Stomach (tissue), 9 donors: ENCODE data around the gene ETV6. TPM values are rescaled to one million over a fixed set of nuclear protein-coding genes. Genes with fewer than 3 reads are reported as not detected.

ENCODE experiments used
- DNase-seq, 2 donors: peaks; one replicate each; pipeline versions ENCODE4 v3.0.0 to v3.0.0-alpha.2; 2013 to 2019
- H3K27ac ChIP-seq, 5 donors: fragments of 200-600 bp in 4 of 5; sonication (generic) in 4 of 5; one replicate each; pipeline ENCODE4 v1.5.1; 2013 to 2019; ENCODE audit warnings: mild to moderate bottlenecking in 1 of 5, moderate library complexity in 1 of 5
- H3K27me3 ChIP-seq, 3 donors: fragments of 200-600 bp; sonication (generic); one replicate each; pipeline ENCODE4 v1.5.1; 2017 to 2019; ENCODE audit warnings: mixed run types in 1 of 3
- H3K36me3 ChIP-seq, 4 donors: fragments of 200-600 bp; sonication (generic); 1 replicate in 3 of 4; 2 replicates in 1 of 4; pipeline ENCODE4 v1.5.1; 2016 to 2019
- H3K4me1 ChIP-seq, 4 donors: fragments of 200-600 bp; sonication (generic); one replicate each; pipeline ENCODE4 v1.5.1; 2016 to 2019
- H3K4me3 ChIP-seq, 4 donors: fragments of 200-600 bp; sonication (generic) in 3 of 4; one replicate each; pipeline ENCODE4 v1.5.1; 2016 to 2019; ENCODE audit warnings: mild to moderate bottlenecking in 1 of 4
- H3K9me3 ChIP-seq, 4 donors: fragments of 200-600 bp; sonication (generic); one replicate each; pipeline ENCODE4 v1.5.1; 2016 to 2019
- EP300 ChIP-seq: sonication (generic); formaldehyde crosslinking; IDR thresholded peaks from one replicate; pipeline ENCODE4 v1.6.1; 2017; ENCODE audit warnings: antibody characterized with exemption
- POLR2A ChIP-seq, 4 donors: fragments of 450-650 bp; IDR thresholded peaks; one replicate each; pipeline ENCODE4 v1.6.1; 2016; ENCODE audit warnings: antibody characterized with exemption in 4 of 4, control low read depth in 2 of 4, mild to moderate bottlenecking in 1 of 4, moderate library complexity in 1 of 4
- POLR2AphosphoS5 ChIP-seq, 3 donors: sonication (generic); formaldehyde crosslinking; IDR thresholded peaks; one replicate each; pipeline ENCODE4 v1.6.1; 2016; ENCODE audit warnings: antibody characterized with exemption in 3 of 3
- WGBS, 5 donors: extraction: QIAGEN DNeasy Blood & Tissue Kit in 3 of 5; methylation state at CpG; one replicate each; pipeline versions ENCODE4 v1.1.5 to v1.1.7; 2013 to 2018; 5-methylcytosine and 5-hydroxymethylcytosine counted together
- intact Hi-C: fragments of 100-400 bp; cut with DNase I; formaldehyde crosslinking; loops from one replicate; pipeline ENCODE4 v1.15.1; 2023; ENCODE audit warnings: low total_unique reads
- polyA plus RNA-seq, 3 donors: library from polyadenylated mRNA; stranded (reverse); fragments of 200-250 nt; gene quantifications; one replicate each; pipeline ENCODE4 v1.2.3, GENCODE V29; 2013
- total RNA-seq, 5 donors: library from RNA; depleted of rRNA; stranded (reverse); fragments of >200 nt; gene quantifications; one replicate each; pipeline versions ENCODE4 v1.1.0 to v1.2.3, GENCODE V29; 2014 to 2016
- TF ChIP-seq, protein P1 (sequence below), 7 experiments: fragments of 450-650 bp in 4 of 7; fragments of 200-600 bp in 3 of 7; sonication (generic) in 3 of 7; IDR thresholded peaks; one replicate each; pipeline ENCODE4 v1.5.1; 2016 to 2019; ENCODE audit warnings: antibody characterized with exemption in 7 of 7, control low read depth in 2 of 7, mild to moderate bottlenecking in 1 of 7
- donor health status: healthy with polysubstance abuse.
- donor health status: Bipolar disorder and iron deficiency.
- donor health status: healthy.

The ETV6 gene
- total and polyA plus RNA-seq, 8 donors = 4.1 to 60.3 (median 13.4) TPM

DNA sequence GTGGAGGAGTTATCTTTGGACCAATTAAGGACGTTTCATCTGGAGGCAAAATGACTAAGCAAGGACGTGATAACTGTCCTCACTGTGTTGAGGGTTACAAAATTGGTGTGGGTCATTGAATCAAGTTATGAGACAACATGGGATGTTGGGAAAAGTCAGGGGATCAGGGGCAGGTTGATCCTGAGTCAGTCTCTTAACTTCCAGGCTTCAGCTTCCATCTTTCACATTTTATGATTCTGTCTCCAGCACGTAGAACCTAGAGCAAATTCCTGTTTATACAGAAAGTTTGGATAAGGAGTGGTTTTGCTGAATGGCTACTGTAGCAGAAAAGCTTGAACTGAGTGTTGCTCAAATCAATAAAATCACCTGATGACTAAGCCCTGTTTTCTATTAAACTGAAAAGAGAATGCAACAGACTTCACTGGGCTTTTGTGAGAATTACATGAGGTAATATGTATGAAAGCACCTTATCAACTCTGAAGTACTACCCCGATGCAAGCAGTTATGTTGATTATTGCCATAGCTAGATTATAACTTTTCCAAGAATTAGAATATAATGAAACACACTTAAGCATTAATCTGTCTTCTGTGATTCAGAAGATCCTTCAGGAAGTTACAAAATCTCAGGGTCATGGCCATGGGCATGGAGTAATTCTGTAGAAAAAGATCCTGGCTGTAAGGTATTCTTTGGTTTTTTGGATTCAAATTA is 184.8 kb downstream of the ETV6 start:
- 45 to 55% (median 50%) methylated on average over 4 of the region's 4 CpGs for WGBS, 5 donors
- DNase-seq = no peak
- H3K27me3 ChIP-seq = no peaks in the 10 kb centered on the region
- peak overlapping the region in 2 of 5 donors; percentile 45 to 52 for H3K27ac ChIP-seq
- peaks cover 23 to 85% (median 40%) of the 10 kb centered on the region in 4 donors for H3K4me1 ChIP-seq
- H3K9me3 ChIP-seq = no peaks in the 10 kb centered on the region
- TF ChIP-seq, protein P1, sequence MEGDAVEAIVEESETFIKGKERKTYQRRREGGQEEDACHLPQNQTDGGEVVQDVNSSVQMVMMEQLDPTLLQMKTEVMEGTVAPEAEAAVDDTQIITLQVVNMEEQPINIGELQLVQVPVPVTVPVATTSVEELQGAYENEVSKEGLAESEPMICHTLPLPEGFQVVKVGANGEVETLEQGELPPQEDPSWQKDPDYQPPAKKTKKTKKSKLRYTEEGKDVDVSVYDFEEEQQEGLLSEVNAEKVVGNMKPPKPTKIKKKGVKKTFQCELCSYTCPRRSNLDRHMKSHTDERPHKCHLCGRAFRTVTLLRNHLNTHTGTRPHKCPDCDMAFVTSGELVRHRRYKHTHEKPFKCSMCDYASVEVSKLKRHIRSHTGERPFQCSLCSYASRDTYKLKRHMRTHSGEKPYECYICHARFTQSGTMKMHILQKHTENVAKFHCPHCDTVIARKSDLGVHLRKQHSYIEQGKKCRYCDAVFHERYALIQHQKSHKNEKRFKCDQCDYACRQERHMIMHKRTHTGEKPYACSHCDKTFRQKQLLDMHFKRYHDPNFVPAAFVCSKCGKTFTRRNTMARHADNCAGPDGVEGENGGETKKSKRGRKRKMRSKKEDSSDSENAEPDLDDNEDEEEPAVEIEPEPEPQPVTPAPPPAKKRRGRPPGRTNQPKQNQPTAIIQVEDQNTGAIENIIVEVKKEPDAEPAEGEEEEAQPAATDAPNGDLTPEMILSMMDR (IDR thresholded peaks at IDR 0.05) = no peak
- TF ChIP-seq POLR2AphosphoS5 (IDR thresholded peaks at IDR 0.05) (no peak), EP300 (no peak), POLR2A (IDR thresholded peaks at IDR 0.05) (no peak)
- intact Hi-C loops = no loop called here
- H3K4me3 ChIP-seq = no peak overlapping the region
- H3K36me3 ChIP-seq = peaks cover 0 to under 1% (median 0%) of the 10 kb centered on the region in 4 donors

DNA sequence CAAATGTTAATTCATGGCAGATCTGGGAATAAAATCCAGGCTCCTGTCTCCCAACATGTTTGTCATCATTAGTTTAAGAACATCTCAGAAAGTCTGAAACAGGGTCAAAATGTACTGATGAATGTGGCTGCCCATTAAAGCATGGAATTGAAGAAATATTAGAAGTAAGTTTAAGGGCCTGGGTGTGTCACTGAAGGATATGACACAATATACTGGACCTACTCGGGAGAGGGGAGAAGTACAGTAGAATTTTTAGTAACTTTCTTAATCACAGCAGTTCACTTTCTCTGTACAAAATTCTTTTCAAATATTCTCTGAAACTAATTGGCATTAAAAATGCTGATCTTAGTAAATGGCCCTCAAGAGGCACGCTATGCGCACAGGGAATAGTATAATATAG is 185.5 kb downstream of the ETV6 start:
- Histone ChIP-seq H3K36me3 (no peaks in the 10 kb centered on the region), H3K27ac (peak overlapping the region in 2 of 5 donors; percentile 45 to 52), H3K27me3 (no peaks in the 10 kb centered on the region), H3K4me1 (peaks cover 25 to 85% (median 43%) of the 10 kb centered on the region in 4 donors), H3K4me3 (no peak overlapping the region), H3K9me3 (no peaks in the 10 kb centered on the region)
- TF ChIP-seq EP300 (no peak), POLR2AphosphoS5 (IDR thresholded peaks at IDR 0.05) (no peak), POLR2A (IDR thresholded peaks at IDR 0.05) (no peak)
- TF ChIP-seq, protein P1 (IDR thresholded peaks at IDR 0.05) = no peak
- 77 to 91% (median 87%) methylated on average over 3 of the region's 3 CpGs for WGBS, 5 donors
- no peak for DNase-seq
- intact Hi-C loops = no loop called here

DNA sequence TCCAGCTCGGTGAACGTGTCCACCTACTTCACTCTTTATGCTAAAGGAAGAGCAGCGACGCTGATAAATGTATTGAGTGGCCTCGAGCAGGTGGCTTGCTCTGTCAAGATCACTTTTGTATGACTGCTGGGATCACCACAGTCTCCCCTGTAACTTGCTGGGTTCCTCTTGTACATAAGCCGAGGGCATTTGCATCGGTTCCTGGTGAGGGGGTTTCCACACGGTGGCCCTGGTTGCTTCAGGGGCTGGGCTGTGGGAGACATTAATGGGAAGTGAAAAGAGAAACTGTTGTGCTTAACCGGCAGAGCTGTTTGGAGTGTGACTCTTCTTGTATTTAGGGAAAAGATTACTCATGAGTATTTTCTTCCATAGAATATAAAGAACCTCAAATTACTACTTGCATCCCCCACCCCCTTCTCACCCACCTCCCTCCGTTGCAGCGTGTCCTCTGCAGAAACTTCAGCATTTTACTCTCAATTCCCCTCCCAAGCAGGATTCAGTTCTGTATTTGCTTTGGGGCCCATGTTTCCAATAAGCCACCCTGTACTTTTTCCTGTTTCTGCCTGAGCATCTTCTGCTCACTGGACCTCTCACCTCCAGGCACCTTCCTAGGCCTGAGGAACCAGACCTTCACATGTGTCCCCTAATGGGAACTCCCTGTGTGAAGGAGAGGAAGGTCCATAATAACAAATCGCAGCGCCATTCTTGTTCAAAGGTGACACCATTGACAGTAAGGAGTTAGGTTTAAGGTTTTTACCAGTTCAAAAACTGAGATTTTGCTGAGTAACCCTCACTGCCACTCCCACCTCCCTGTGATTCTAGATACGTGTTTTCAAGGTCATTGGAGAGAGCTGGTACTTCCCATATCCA is 187.0 kb downstream of the ETV6 start:
- H3K4me1 ChIP-seq = peaks cover 26 to 86% (median 45%) of the 10 kb centered on the region in 4 donors
- H3K27me3 ChIP-seq = no peaks in the 10 kb centered on the region
- H3K9me3 ChIP-seq = no peaks in the 10 kb centered on the region
- TF ChIP-seq POLR2AphosphoS5 (IDR thresholded peaks at IDR 0.05) = no peak
- TF ChIP-seq, protein P1 (IDR thresholded peaks at IDR 0.05) = no peak
- no peak for TF ChIP-seq POLR2A (IDR thresholded peaks at IDR 0.05)
- no peak for TF ChIP-seq EP300
- no peak overlapping the region for H3K4me3 ChIP-seq
- peaks cover 0 to 8% (median 7%) of the 10 kb centered on the region in 4 donors for H3K36me3 ChIP-seq
- WGBS, 5 donors = 68 to 80% (median 76%) methylated on average over 11 to 14 of the region's 14 CpGs
- peak overlapping the region in 4 of 5 donors; percentile 23 to 52 (median 36) for H3K27ac ChIP-seq
- intact Hi-C loops = no loop called here
- DNase-seq = peak; percentile 50 to 62

DNA sequence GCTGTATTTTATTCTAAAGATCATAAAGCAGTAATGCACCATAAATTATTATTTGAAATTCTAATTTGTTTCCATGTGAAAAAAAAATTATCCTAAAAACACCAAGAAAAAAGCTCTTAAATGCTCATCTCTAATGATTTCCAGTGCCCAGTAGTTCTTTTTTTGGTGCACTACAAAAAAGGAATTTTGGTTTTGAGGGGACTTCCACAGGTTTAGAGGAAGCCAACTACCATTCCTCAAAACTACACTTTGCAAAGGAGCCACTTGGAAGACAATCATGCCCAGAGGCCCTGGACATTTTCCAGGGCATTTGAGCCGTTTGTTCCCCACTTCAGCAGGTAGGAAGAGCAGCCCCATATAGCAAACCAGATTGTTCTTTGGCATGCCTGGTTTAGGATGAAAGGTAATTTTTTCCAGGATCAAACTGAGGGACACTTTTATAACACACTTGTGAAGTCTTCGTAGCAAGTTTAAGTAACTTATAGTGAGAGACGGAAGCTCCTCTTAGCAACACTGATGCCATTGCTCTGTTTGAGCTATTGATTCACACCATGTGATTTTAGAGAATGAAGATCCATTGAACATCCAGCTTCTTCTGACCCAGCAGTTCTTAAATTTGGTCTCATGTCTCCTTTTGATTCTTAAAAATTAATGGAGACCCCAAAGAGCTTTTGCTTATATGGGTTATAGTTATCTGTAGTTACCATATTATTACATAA is 187.9 kb downstream of the ETV6 start:
- intact Hi-C loops = no loop called here
- TF ChIP-seq EP300 (no peak), POLR2A (IDR thresholded peaks at IDR 0.05) (no peak), POLR2AphosphoS5 (IDR thresholded peaks at IDR 0.05) (no peak)
- no peak overlapping the region for H3K4me3 ChIP-seq
- H3K36me3 ChIP-seq = peaks cover 0 to 14% (median 13%) of the 10 kb centered on the region in 4 donors
- DNase-seq = no peak
- 39 to 86% (median 63%) methylated on average over 3 of the region's 3 CpGs for WGBS, 5 donors
- H3K4me1 ChIP-seq = peaks cover 26 to 81% (median 45%) of the 10 kb centered on the region in 4 donors
- peak overlapping the region in 3 of 5 donors; percentile 23 to 73 (median 30) for H3K27ac ChIP-seq
- H3K9me3 ChIP-seq = no peaks in the 10 kb centered on the region
- no peaks in the 10 kb centered on the region for H3K27me3 ChIP-seq
